Measurements from ENCODE around the gene SH3D19. TPM values are rescaled to one million over a fixed set of nuclear protein-coding genes. Genes with fewer than 3 reads are reported as not detected.

Gene SH3D19
- total RNA-seq, 1 donor from 2014 or later: 86.6 TPM

- Histone ChIP-seq H3K4me1 (no peaks in the 10 kb centered on the region), H3K27me3 (ENCODE audit: low read depth) (no peaks in the 10 kb centered on the region), H3K4me3 (no peak overlapping the region), H3K27ac (no peak overlapping the region), H3K9me3 (no peaks in the 10 kb centered on the region), H3K36me3 (no peaks in the 10 kb centered on the region)
- intact Hi-C loops (cut with DNase I): no loop called here
- TF ChIP-seq CTCF (IDR thresholded peaks at IDR 0.05): no peak
- no peak for DNase-seq
- ATAC-seq: no peak
Observed at GRCh38 chr4:151340751-151341385, 15.5 kb upstream of the SH3D19 start.

GRCh38 chr4:151339467-151339866 lies 14.1 kb upstream of the SH3D19 start:
- DNase-seq (no peak), ATAC-seq (no peak)
- Histone ChIP-seq H3K9me3 (no peaks in the 10 kb centered on the region), H3K27me3 (ENCODE audit: low read depth) (no peaks in the 10 kb centered on the region), H3K36me3 (no peaks in the 10 kb centered on the region), H3K4me3 (no peak overlapping the region), H3K27ac (no peak overlapping the region), H3K4me1 (no peaks in the 10 kb centered on the region)
- no peak for TF ChIP-seq CTCF (IDR thresholded peaks at IDR 0.05)
- intact Hi-C loops (cut with DNase I): no loop called here

- no peaks in the 10 kb centered on the region for H3K27me3 ChIP-seq (ENCODE audit: low read depth)
- ATAC-seq (no peak), DNase-seq (no peak)
- H3K4me1 ChIP-seq: no peaks in the 10 kb centered on the region
- no peaks in the 10 kb centered on the region for H3K36me3 ChIP-seq
- TF ChIP-seq CTCF (IDR thresholded peaks at IDR 0.05): no peak
- H3K4me3 ChIP-seq: no peak overlapping the region
- intact Hi-C loops (cut with DNase I): no loop called here
- H3K27ac ChIP-seq: no peak overlapping the region
- H3K9me3 ChIP-seq: no peaks in the 10 kb centered on the region
Observed at GRCh38 chr4:151331276-151332042, 6.1 kb upstream of the SH3D19 start.

GRCh38 chr4:151329217-151330007 lies 4.0 kb upstream of the SH3D19 start:
- TF ChIP-seq CTCF (IDR thresholded peaks at IDR 0.05): no peak
- no peak for DNase-seq
- intact Hi-C loops (cut with DNase I): no loop called here
- Histone ChIP-seq H3K4me3 (no peak overlapping the region), H3K4me1 (no peaks in the 10 kb centered on the region), H3K9me3 (no peaks in the 10 kb centered on the region), H3K36me3 (no peaks in the 10 kb centered on the region), H3K27ac (no peak overlapping the region), H3K27me3 (ENCODE audit: low read depth) (no peaks in the 10 kb centered on the region)
- no peak for ATAC-seq

GRCh38 chr4:151325949-151326246 lies 493 bp upstream of the SH3D19 start:
- peak overlapping the region; percentile 86 for H3K27ac ChIP-seq
- no peaks in the 10 kb centered on the region for H3K36me3 ChIP-seq
- no peak for DNase-seq
- peak overlapping the region; percentile 74 for H3K4me3 ChIP-seq
- no peak for ATAC-seq
- intact Hi-C loops (cut with DNase I): no loop called here
- H3K4me1 ChIP-seq: peaks cover 16% of the 10 kb centered on the region
- H3K27me3 ChIP-seq (ENCODE audit: low read depth): no peaks in the 10 kb centered on the region
- H3K9me3 ChIP-seq: no peaks in the 10 kb centered on the region
- TF ChIP-seq CTCF (IDR thresholded peaks at IDR 0.05): no peak
